B cell (primary cell): ENCODE measurements around the gene CDK13. TPM values are rescaled to one million over a fixed set of nuclear protein-coding genes. Genes with fewer than 3 reads are reported as not detected.

ENCODE experiments used
- ATAC-seq: fragments of 200-7000 bp; cut with Tn5 transposase; one replicate; pipeline ENCODE4 v1.10.0; 2021; ENCODE audit warnings: low read depth, mild to moderate bottlenecking, moderate number of reproducible peaks, moderate library complexity
- CTCF ChIA-PET: fragments of 350-600 bp; sonication (Branson Sonifier 250); formaldehyde crosslinking; loops from one replicate; lab custom pipeline; 2021; ENCODE audit warnings: antibody characterized with exemption, inconsistent platforms; lab: Charles Lee
- POLR2A ChIA-PET: fragments of 350-600 bp; sonication (Branson Sonifier 250); formaldehyde crosslinking; loops from one replicate; lab custom pipeline; 2021; ENCODE audit warnings: antibody characterized with exemption; lab: Charles Lee
- DNase-seq: peaks from one replicate; pipeline ENCODE4 v3.0.0; 2013
- H2AFZ ChIP-seq: 2 replicates; pipeline ENCODE4 v1.6.1; 2012; ENCODE audit warnings: mild to moderate bottlenecking, low read depth, low read length; ENCODE audit not compliant: insufficient read depth, poor library complexity, severe bottlenecking
- H3K27ac ChIP-seq, 2 donors: 1 replicate in 1 of 2; 2 replicates in 1 of 2; pipeline ENCODE4 v1.5.1; 2012 to 2013; ENCODE audit warnings: low read length in 2 of 2, mild to moderate bottlenecking in 2 of 2, moderate library complexity in 1 of 2
- H3K27me3 ChIP-seq, 4 experiments: fragments of 200-600 bp in 1 of 4; sonication (generic) in 1 of 4; replicated peaks in 1 of 4; 1 replicate in 2 of 4; 2 replicates in 2 of 4; pipeline versions ENCODE4 v1.6.1 to v1.7.0; 2013 to 2016; ENCODE audit warnings: low read length in 3 of 4, mild to moderate bottlenecking in 2 of 4, mixed read lengths in 1 of 4, moderate library complexity in 1 of 4; ENCODE audit not compliant: insufficient read depth in 4 of 4, control insufficient read depth in 3 of 4; ENCODE audit errors: control extremely low read depth in 1 of 4
- H3K36me3 ChIP-seq, 2 experiments: replicated peaks in 1 of 2; 1 replicate in 1 of 2; 2 replicates in 1 of 2; pipeline versions ENCODE4 v1.6.1 to v1.7.1; 2013; ENCODE audit warnings: low read length in 1 of 2; ENCODE audit not compliant: insufficient read depth in 2 of 2, control insufficient read depth in 1 of 2; ENCODE audit errors: control extremely low read depth in 1 of 2, extremely low read depth in 1 of 2
- H3K4me1 ChIP-seq, 2 donors: fragments of 200-600 bp in 1 of 2; sonication (generic) in 1 of 2; 1 replicate in 1 of 2; 2 replicates in 1 of 2; pipeline versions ENCODE4 v1.5.1 to v1.6.1; 2013 to 2017; ENCODE audit warnings: low read length in 2 of 2; ENCODE audit not compliant: control insufficient read depth in 2 of 2, insufficient read depth in 2 of 2
- H3K4me2 ChIP-seq: replicated peaks from 2 replicates; pipeline ENCODE3; 2012; ENCODE audit warnings: mild to moderate bottlenecking, low read depth, low read length; ENCODE audit not compliant: poor library complexity, severe bottlenecking
- H3K4me3 ChIP-seq, 5 experiments: fragments of 200-600 bp in 1 of 5; sonication (generic) in 1 of 5; 1 replicate in 3 of 5; 2 replicates in 2 of 5; pipeline versions ENCODE4 v1.5.1 to v1.7.0; 2011 to 2016; ENCODE audit warnings: low read length in 4 of 5, mild to moderate bottlenecking in 4 of 5, low read depth in 2 of 5, control low read depth in 1 of 5, moderate library complexity in 1 of 5; ENCODE audit not compliant: insufficient read depth in 1 of 5; ENCODE audit errors: control extremely low read depth in 1 of 5, extremely low read depth in 1 of 5
- H3K79me2 ChIP-seq: fragments of 200-600 bp; sonication (generic); one replicate; pipeline ENCODE4 v1.6.0; 2016; ENCODE audit warnings: low read length; ENCODE audit not compliant: control insufficient read depth, insufficient read depth
- H3K9ac ChIP-seq: fragments of 200-600 bp; sonication (generic); 2 replicates; pipeline ENCODE4 v1.6.1; 2017; ENCODE audit warnings: mild to moderate bottlenecking, low read length, moderate library complexity
- H3K9me3 ChIP-seq, 3 donors: one replicate each; pipeline versions ENCODE4 v1.6.1 to v1.7.1; 2013; ENCODE audit warnings: low read length in 2 of 3; ENCODE audit not compliant: control insufficient read depth in 2 of 3, insufficient read depth in 1 of 3; ENCODE audit errors: control extremely low read depth in 1 of 3
- H4K20me1 ChIP-seq: 2 replicates; pipeline ENCODE4 v1.6.0; 2012; ENCODE audit warnings: mild to moderate bottlenecking, low read length; ENCODE audit not compliant: insufficient read depth, control insufficient read depth, poor library complexity, severe bottlenecking
- H3K27ac Mint-ChIP-seq: one replicate; pipeline ENCODE4 v1.8.0; 2021; ENCODE audit warnings: mixed read lengths
- H3K27me3 Mint-ChIP-seq: one replicate; pipeline ENCODE4 v1.8.0; 2021; ENCODE audit warnings: mixed read lengths
- H3K4me1 Mint-ChIP-seq: one replicate; pipeline ENCODE4 v1.8.0; 2021; ENCODE audit warnings: mixed read lengths
- H3K4me3 Mint-ChIP-seq: one replicate; pipeline ENCODE4 v1.8.0; 2021; ENCODE audit warnings: mixed read lengths
- H3K9me3 Mint-ChIP-seq: one replicate; pipeline ENCODE4 v1.8.0; 2022; ENCODE audit warnings: mixed read lengths; ENCODE audit not compliant: insufficient read depth
- EZH2 ChIP-seq: IDR thresholded peaks from 2 replicates; pipeline ENCODE4 v1.6.1; 2012; ENCODE audit warnings: borderline replicate concordance, low read depth, mild to moderate bottlenecking, moderate library complexity, low read length; ENCODE audit not compliant: insufficient read depth, poor library complexity, severe bottlenecking
- WGBS: methylation state at CpG from one replicate; pipeline ENCODE4 v1.1.5; 2013; ENCODE audit warnings: missing lambda C conversion rate; ENCODE audit not compliant: insufficient coverage; 5-methylcytosine and 5-hydroxymethylcytosine counted together
- intact Hi-C: fragments of 100-400 bp; cut with micrococcal nuclease; formaldehyde crosslinking; loops from one replicate; pipeline ENCODE4 v1.10.0; 2022
- polyA plus RNA-seq: library from polyadenylated mRNA; depleted of rRNA; stranded (reverse); fragments of >200 nt; gene quantifications from 2 replicates; pipeline ENCODE4 v1.2.3, GENCODE V29; 2012
- total RNA-seq, 2 donors: library from RNA; stranded (reverse); fragments of 120-200 nt in 1 of 2; gene quantifications; 1 replicate in 1 of 2; 2 replicates in 1 of 2; pipeline versions ENCODE4 v1.2.3 to v1.2.4, GENCODE V29; 2013 to 2022
- TF ChIP-seq, protein P1 (sequence below): fragments of 200-600 bp; IDR thresholded peaks from one replicate; pipeline ENCODE4 v1.8.0; 2022; ENCODE audit warnings: antibody characterized with exemption, mild to moderate bottlenecking

CDK13 gene
- total and polyA plus RNA-seq, 2 donors (not counting 1 experiment from before 2014, with no cell fraction given), result 56.1 to 146 TPM

DNA sequence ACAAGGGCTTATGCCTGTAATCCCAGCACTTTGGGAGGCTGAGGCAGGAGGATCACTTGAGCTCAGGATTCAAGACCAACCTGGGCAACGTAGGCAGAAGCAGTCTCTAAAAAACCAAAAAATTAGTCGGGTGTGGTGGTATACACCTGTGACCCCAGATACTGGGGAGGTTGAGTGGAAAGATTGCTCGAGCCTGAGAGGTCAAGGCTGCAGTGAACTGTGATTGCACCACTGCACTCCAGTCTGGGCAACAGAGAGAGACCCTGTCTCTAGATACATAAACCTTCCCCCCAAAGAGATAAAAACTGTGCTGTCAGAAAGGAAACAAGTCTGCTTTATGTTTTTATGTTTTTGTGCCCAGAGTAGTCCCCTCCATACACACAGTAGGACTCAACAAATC, 27.5 kb upstream of the CDK13 start:
- WGBS, result 95% methylated on average over 2 of the region's 3 CpGs

DNA sequence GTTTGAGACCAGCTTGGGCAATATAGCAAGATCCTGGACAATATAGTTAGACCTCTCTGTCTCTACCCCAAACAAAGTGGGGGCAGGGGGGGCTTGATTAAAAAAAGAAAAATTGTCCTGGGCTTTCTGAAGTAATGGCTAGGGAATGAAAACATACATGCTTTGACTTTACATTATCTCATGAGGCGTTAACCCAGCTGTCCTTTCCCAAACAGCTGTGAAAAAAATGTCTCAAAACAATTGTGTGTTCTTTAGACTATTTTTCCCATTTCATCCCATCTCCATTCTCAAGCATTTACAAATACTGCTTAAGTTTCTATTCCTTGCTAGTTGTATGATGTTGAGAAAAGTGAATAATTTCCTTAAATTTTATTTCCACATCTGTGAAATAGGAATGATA, 27.0 kb upstream of the CDK13 start:
- DNase-seq, result no peak

More for the DNA sequence above, 27.5 kb upstream of the CDK13 start:
- H3K4me1 ChIP-seq, result no peaks in the 10 kb centered on the region
- TF ChIP-seq, protein P1, sequence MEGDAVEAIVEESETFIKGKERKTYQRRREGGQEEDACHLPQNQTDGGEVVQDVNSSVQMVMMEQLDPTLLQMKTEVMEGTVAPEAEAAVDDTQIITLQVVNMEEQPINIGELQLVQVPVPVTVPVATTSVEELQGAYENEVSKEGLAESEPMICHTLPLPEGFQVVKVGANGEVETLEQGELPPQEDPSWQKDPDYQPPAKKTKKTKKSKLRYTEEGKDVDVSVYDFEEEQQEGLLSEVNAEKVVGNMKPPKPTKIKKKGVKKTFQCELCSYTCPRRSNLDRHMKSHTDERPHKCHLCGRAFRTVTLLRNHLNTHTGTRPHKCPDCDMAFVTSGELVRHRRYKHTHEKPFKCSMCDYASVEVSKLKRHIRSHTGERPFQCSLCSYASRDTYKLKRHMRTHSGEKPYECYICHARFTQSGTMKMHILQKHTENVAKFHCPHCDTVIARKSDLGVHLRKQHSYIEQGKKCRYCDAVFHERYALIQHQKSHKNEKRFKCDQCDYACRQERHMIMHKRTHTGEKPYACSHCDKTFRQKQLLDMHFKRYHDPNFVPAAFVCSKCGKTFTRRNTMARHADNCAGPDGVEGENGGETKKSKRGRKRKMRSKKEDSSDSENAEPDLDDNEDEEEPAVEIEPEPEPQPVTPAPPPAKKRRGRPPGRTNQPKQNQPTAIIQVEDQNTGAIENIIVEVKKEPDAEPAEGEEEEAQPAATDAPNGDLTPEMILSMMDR, result no peak
- no peak for TF ChIP-seq EZH2
- H3K27ac ChIP-seq, result no peak overlapping the region
- ChIA-PET POLR2A (no interaction called here), CTCF (interaction anchor here (3.1 kb wide), 1 partner anchor 26 kb away, joined by 11 read pairs; no protein-coding TSS in a partner anchor)
- no peaks in the 10 kb centered on the region for H3K9me3 Mint-ChIP-seq
- no peak overlapping the region for H3K4me3 ChIP-seq
- peaks cover 0 to 2% (median 0%) of the 10 kb centered on the region in 4 experiments for H3K27me3 ChIP-seq
- H3K4me1 Mint-ChIP-seq, result no peaks in the 10 kb centered on the region
- intact Hi-C loops, result no loop called here
- H3K4me3 Mint-ChIP-seq, result no peak overlapping the region
- H2AFZ ChIP-seq, result no peak overlapping the region
- ATAC-seq (no peak), DNase-seq (no peak)
- no peak overlapping the region for H3K27ac Mint-ChIP-seq
- no peak overlapping the region for H3K4me2 ChIP-seq
- no peaks in the 10 kb centered on the region for H3K9me3 ChIP-seq
- no peak overlapping the region for H3K9ac ChIP-seq
- H3K27me3 Mint-ChIP-seq, result peaks cover 23% of the 10 kb centered on the region
- H3K36me3 ChIP-seq, result no peaks in the 10 kb centered on the region
- H4K20me1 ChIP-seq, result no peaks in the 10 kb centered on the region
- H3K79me2 ChIP-seq, result no peaks in the 10 kb centered on the region

More for the DNA sequence above, 27.0 kb upstream of the CDK13 start:
- Histone ChIP-seq H3K9me3 (no peaks in the 10 kb centered on the region), H3K27ac (no peak overlapping the region), H3K36me3 (no peaks in the 10 kb centered on the region), H4K20me1 (no peaks in the 10 kb centered on the region), H3K4me2 (no peak overlapping the region), H2AFZ (no peak overlapping the region), H3K27me3 (peaks cover 0 to 2% (median 0%) of the 10 kb centered on the region in 4 experiments), H3K9ac (no peak overlapping the region), H3K79me2 (no peaks in the 10 kb centered on the region), H3K4me1 (no peaks in the 10 kb centered on the region), H3K4me3 (no peak overlapping the region)
- no peaks in the 10 kb centered on the region for H3K4me1 Mint-ChIP-seq
- TF ChIP-seq, protein P1, result no peak
- no peak for TF ChIP-seq EZH2
- intact Hi-C loops, result no loop called here
- ChIA-PET CTCF (no interaction called here), POLR2A (no interaction called here)
- H3K27me3 Mint-ChIP-seq, result peaks cover 23% of the 10 kb centered on the region
- no peaks in the 10 kb centered on the region for H3K9me3 Mint-ChIP-seq
- H3K4me3 Mint-ChIP-seq, result no peak overlapping the region
- no peak overlapping the region for H3K27ac Mint-ChIP-seq
- WGBS, result no CpG with 5 or more reads among the region's 1 CpG
- ATAC-seq, result no peak
